Ishikawa (cell line): Measurements from ENCODE around the gene FAM83F.

Source experiments
- CEBPB ChIP-seq: IDR thresholded peaks from 2 replicates; pipeline ENCODE4 v1.6.1; 2012
- CREB1 ChIP-seq: IDR thresholded peaks from 2 replicates; pipeline ENCODE4 v1.6.1; 2012; ENCODE audit warnings: low read depth
- EGR1 ChIP-seq: IDR thresholded peaks from 2 replicates; pipeline ENCODE4 v1.6.1; 2012
- EP300 ChIP-seq: IDR thresholded peaks from 2 replicates; pipeline ENCODE4 v1.6.1; 2012; ENCODE audit warnings: borderline replicate concordance
- FOXM1 ChIP-seq: IDR thresholded peaks from 2 replicates; pipeline ENCODE4 v1.6.1; 2012; ENCODE audit warnings: low read depth, borderline replicate concordance
- MAX ChIP-seq: IDR thresholded peaks from 2 replicates; pipeline ENCODE4 v1.6.1; 2012
- NFIC ChIP-seq: IDR thresholded peaks from 2 replicates; pipeline ENCODE4 v1.6.1; 2012
- RAD21 ChIP-seq: IDR thresholded peaks from 2 replicates; pipeline ENCODE4 v1.6.1; 2012; ENCODE audit warnings: low read depth
- REST ChIP-seq: IDR thresholded peaks from 2 replicates; pipeline ENCODE4 v1.6.1; 2012; ENCODE audit warnings: low read depth, mild to moderate bottlenecking
- TAF1 ChIP-seq: IDR thresholded peaks from 2 replicates; pipeline ENCODE4 v1.6.1; 2012; ENCODE audit warnings: low read depth, mild to moderate bottlenecking
- TCF12 ChIP-seq: IDR thresholded peaks from 2 replicates; pipeline ENCODE4 v1.6.1; 2012; ENCODE audit warnings: low read depth
- TEAD4 ChIP-seq: IDR thresholded peaks from 2 replicates; pipeline ENCODE4 v1.6.1; 2012
- USF1 ChIP-seq: IDR thresholded peaks from 2 replicates; pipeline ENCODE4 v1.6.1; 2012
- YY1 ChIP-seq: IDR thresholded peaks from 2 replicates; pipeline ENCODE4 v1.6.1; 2012; ENCODE audit warnings: low read depth
- ZBTB7A ChIP-seq: IDR thresholded peaks from 2 replicates; pipeline ENCODE4 v1.6.1; 2012; ENCODE audit warnings: low read depth

The FAM83F gene

GRCh38 chr22:40015358-40015976 lies 20.7 kb downstream of the FAM83F start:
- no peak for TF ChIP-seq RAD21
- TF ChIP-seq TAF1 = no peak
- TF ChIP-seq TCF12 = no peak
- TF ChIP-seq CEBPB = no peak
- no peak for TF ChIP-seq EGR1

DNA sequence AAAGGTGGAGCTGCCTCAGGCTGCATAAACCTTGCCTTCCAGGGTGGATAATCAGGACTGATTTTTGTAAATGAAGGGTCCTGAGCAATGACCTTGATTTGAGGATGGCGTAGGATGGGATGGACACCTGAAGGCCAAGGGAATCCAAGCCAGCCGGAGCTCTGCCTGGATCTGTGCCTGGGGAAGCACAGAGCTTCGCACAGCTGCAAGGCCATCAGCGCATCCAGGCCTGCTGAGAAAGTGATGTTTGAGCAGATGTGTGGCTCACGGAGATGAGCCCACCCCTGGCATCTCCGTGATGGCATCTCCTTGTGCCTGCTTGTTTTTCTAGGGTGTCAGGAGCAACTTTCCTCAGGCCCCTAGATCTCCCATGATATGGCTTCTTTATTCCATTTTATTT lies 23.3 kb downstream of the FAM83F start:
- TF ChIP-seq TAF1 (no peak), REST (no peak), TEAD4 (no peak), EGR1 (no peak), RAD21 (no peak), NFIC (no peak), MAX (no peak)

GRCh38 chr22:40019100-40019499 lies 24.3 kb downstream of the FAM83F start:
- no peak for TF ChIP-seq YY1
- TF ChIP-seq REST = no peak
- TF ChIP-seq MAX = no peak
- TF ChIP-seq NFIC = no peak
- no peak for TF ChIP-seq TCF12
- TF ChIP-seq FOXM1 = no peak
- TF ChIP-seq CREB1 = no peak
- TF ChIP-seq RAD21 = no peak
- TF ChIP-seq USF1 = no peak
- TF ChIP-seq TEAD4 = no peak
- TF ChIP-seq TAF1 = no peak
- TF ChIP-seq ZBTB7A = no peak
- no peak for TF ChIP-seq EP300
- TF ChIP-seq CEBPB = no peak
- TF ChIP-seq EGR1 = no peak

GRCh38 chr22:40020956-40021355 lies 26.2 kb downstream of the FAM83F start:
- TF ChIP-seq YY1 = no peak
- TF ChIP-seq CEBPB = no peak
- TF ChIP-seq EGR1 = no peak
- no peak for TF ChIP-seq TEAD4
- TF ChIP-seq TAF1 = no peak
- no peak for TF ChIP-seq REST
- no peak for TF ChIP-seq RAD21
- no peak for TF ChIP-seq CREB1
- TF ChIP-seq MAX = no peak
- no peak for TF ChIP-seq TCF12
- TF ChIP-seq NFIC = no peak

- no peak for TF ChIP-seq NFIC
These were observed 26.7 kb downstream of the FAM83F start for GRCh38 chr22:40021401-40022000.
